PC-3 (cell line): Measurements from ENCODE around the gene GALNT15. TPM values are rescaled to one million over a fixed set of nuclear protein-coding genes. Genes with fewer than 3 reads are reported as not detected.

Experiments used
- ATAC-seq: fragments of 200-7000 bp; cut with Tn5 transposase; 2 replicates; pipeline ENCODE4 v1.9.1; 2020; ENCODE audit warnings: mild to moderate bottlenecking, moderate library complexity
- BruUV-seq: library from RNA; stranded (reverse); fragments of 400-500 nt; replicated peaks from 2 replicates; lab custom pipeline; 2021; lab: Mats Ljungman, UMichigan
- CTCF ChIA-PET: fragments of 300-600 bp; sonication (Branson Sonifier 250); formaldehyde crosslinking; loops from one replicate; lab custom pipeline; 2022; ENCODE audit warnings: antibody characterized with exemption; lab: Charles Lee
- POLR2A ChIA-PET: fragments of 300-600 bp; sonication (Branson Sonifier 250); formaldehyde crosslinking; loops from one replicate; lab custom pipeline; 2022; ENCODE audit warnings: antibody characterized with exemption; ENCODE audit not compliant: unreplicated experiment; lab: Charles Lee
- DNase-seq: peaks from one replicate; pipeline ENCODE4 v3.0.0-alpha.2; 2015
- H2AFZ ChIP-seq: fragments of 300-600 bp; sonication (generic); 2 replicates; pipeline ENCODE4 v1.6.0; 2016; ENCODE audit warnings: antibody characterized with exemption, low read length
- H3F3A ChIP-seq: fragments of 300-600 bp; sonication (generic); one replicate; pipeline ENCODE4 v1.6.0; 2017; ENCODE audit warnings: antibody characterized with exemption, low read length, control low read depth, mild to moderate bottlenecking; ENCODE audit not compliant: unreplicated experiment
- H3K27ac ChIP-seq: fragments of 300-600 bp; sonication (generic); 2 replicates; pipeline ENCODE4 v1.5.1; 2016; ENCODE audit warnings: mild to moderate bottlenecking, low read length
- H3K27me3 ChIP-seq: fragments of 300-600 bp; sonication (generic); 2 replicates; pipeline ENCODE4 v1.6.1; 2016; ENCODE audit warnings: low read length, mixed read lengths
- H3K36me3 ChIP-seq: fragments of 300-600 bp; sonication (generic); 2 replicates; pipeline ENCODE4 v1.6.1; 2016; ENCODE audit warnings: low read depth, mixed run types, low read length, mixed read lengths
- H3K4me1 ChIP-seq: fragments of 300-600 bp; sonication (generic); 2 replicates; pipeline ENCODE4 v1.5.1; 2016; ENCODE audit warnings: low read length; ENCODE audit not compliant: insufficient read depth
- H3K4me2 ChIP-seq: fragments of 300-600 bp; sonication (generic); 2 replicates; pipeline ENCODE4 v1.6.0; 2016; ENCODE audit warnings: low read length
- H3K4me3 ChIP-seq: fragments of 300-600 bp; sonication (generic); 2 replicates; pipeline ENCODE4 v1.5.1; 2016; ENCODE audit warnings: mild to moderate bottlenecking, low read length, mixed read lengths
- H3K79me2 ChIP-seq: fragments of 300-600 bp; sonication (generic); 2 replicates; pipeline ENCODE4 v1.6.1; 2017; ENCODE audit warnings: low read length, mixed read lengths
- H3K9ac ChIP-seq: fragments of 300-600 bp; sonication (generic); 2 replicates; pipeline ENCODE4 v1.6.0; 2016; ENCODE audit warnings: mild to moderate bottlenecking, low read length
- H3K9me2 ChIP-seq: fragments of 300-600 bp; sonication (generic); replicated peaks from 2 replicates; pipeline ENCODE4 v1.6.1; 2016; ENCODE audit warnings: mixed run types, low read length, mixed read lengths
- H3K9me3 ChIP-seq: fragments of 300-600 bp; sonication (generic); 2 replicates; pipeline ENCODE4 v1.6.1; 2016; ENCODE audit warnings: low read length, mixed read lengths
- H4K20me1 ChIP-seq: fragments of 300-600 bp; sonication (generic); 2 replicates; pipeline ENCODE4 v1.6.1; 2016; ENCODE audit warnings: low read length, mixed read lengths
- CTCF ChIP-seq: fragments of 300-600 bp; sonication (generic); conservative IDR thresholded peaks from 2 replicates; pipeline ENCODE4 v1.5.1; 2017; ENCODE audit warnings: antibody characterized with exemption, low read depth, mild to moderate bottlenecking, low read length
- EZH2 ChIP-seq: fragments of 300-600 bp; sonication (generic); IDR thresholded peaks from one replicate; pipeline ENCODE4 v1.6.1; 2017; ENCODE audit warnings: antibody characterized with exemption, mild to moderate bottlenecking, low read length; ENCODE audit not compliant: unreplicated experiment
- EZH2phosphoT487 ChIP-seq: fragments of 300-600 bp; sonication (generic); IDR thresholded peaks from 2 replicates; pipeline ENCODE4 v1.6.1; 2018; ENCODE audit warnings: mild to moderate bottlenecking, antibody characterized with exemption, low read length, borderline replicate concordance
- intact Hi-C: fragments of 100-400 bp; cut with micrococcal nuclease; formaldehyde crosslinking; loops from 2 replicates; pipeline ENCODE4 v1.9.0; 2023
- total RNA-seq: library from RNA; depleted of rRNA; stranded (reverse); fragments of >200 nt; gene quantifications from 2 replicates; pipeline ENCODE4 v1.2.3, GENCODE V29; 2014

Gene GALNT15
- total RNA-seq, 1 experiment from 2014 or later, result not detected

GRCh38 chr3:16211176-16211904, 36.9 kb downstream of the GALNT15 start:
- H4K20me1 ChIP-seq, result no peaks in the 10 kb centered on the region
- H3K27me3 ChIP-seq, result no peaks in the 10 kb centered on the region
- H3F3A ChIP-seq, result no peaks in the 10 kb centered on the region
- no peaks in the 10 kb centered on the region for H3K9me3 ChIP-seq
- H3K36me3 ChIP-seq, result no peaks in the 10 kb centered on the region
- H3K9ac ChIP-seq, result no peak overlapping the region
- no peaks in the 10 kb centered on the region for H3K4me1 ChIP-seq
- no peak overlapping the region for H3K4me3 ChIP-seq
- CTCF ChIA-PET, result no interaction called here
- no peaks in the 10 kb centered on the region for H3K9me2 ChIP-seq
- H2AFZ ChIP-seq, result no peak overlapping the region
- ATAC-seq, result no peak; the same call in 1 of the 2 replicates
- intact Hi-C loops, result no loop called here
- no peak for DNase-seq
- no peak overlapping the region for H3K27ac ChIP-seq
- no peaks in the 10 kb centered on the region for H3K79me2 ChIP-seq
- H3K4me2 ChIP-seq, result no peak overlapping the region
- TF ChIP-seq EZH2phosphoT487, result no peak
- no peak for TF ChIP-seq EZH2
- TF ChIP-seq CTCF, result no peak
- BruUV-seq, result no TSS peak
- POLR2A ChIA-PET, result no interaction called here

GRCh38 chr3:16214366-16214765, 39.9 kb downstream of the GALNT15 start:
- H3F3A ChIP-seq, result no peaks in the 10 kb centered on the region
- no peaks in the 10 kb centered on the region for H3K4me1 ChIP-seq
- CTCF ChIA-PET, result no interaction called here
- H3K27me3 ChIP-seq, result no peaks in the 10 kb centered on the region
- no peak overlapping the region for H3K27ac ChIP-seq
- no peak overlapping the region for H2AFZ ChIP-seq
- BruUV-seq, result no TSS peak
- H3K79me2 ChIP-seq, result no peaks in the 10 kb centered on the region
- no peak overlapping the region for H3K9ac ChIP-seq
- DNase-seq, result no peak
- no peak overlapping the region for H3K4me3 ChIP-seq
- intact Hi-C loops, result no loop called here
- POLR2A ChIA-PET, result no interaction called here
- H4K20me1 ChIP-seq, result no peaks in the 10 kb centered on the region
- H3K36me3 ChIP-seq, result no peaks in the 10 kb centered on the region
- H3K9me3 ChIP-seq, result no peaks in the 10 kb centered on the region
- no peak overlapping the region for H3K4me2 ChIP-seq
- no peaks in the 10 kb centered on the region for H3K9me2 ChIP-seq
- no peak for ATAC-seq
- no peak for TF ChIP-seq EZH2phosphoT487
- no peak for TF ChIP-seq CTCF
- no peak for TF ChIP-seq EZH2

- Histone ChIP-seq H3K27ac (no peak overlapping the region), H3K9me3 (no peaks in the 10 kb centered on the region), H3K9me2 (no peaks in the 10 kb centered on the region), H3F3A (no peaks in the 10 kb centered on the region), H3K9ac (no peak overlapping the region), H3K36me3 (no peaks in the 10 kb centered on the region), H2AFZ (no peak overlapping the region), H3K27me3 (no peaks in the 10 kb centered on the region), H4K20me1 (no peaks in the 10 kb centered on the region), H3K4me2 (no peak overlapping the region), H3K79me2 (no peaks in the 10 kb centered on the region), H3K4me3 (no peak overlapping the region), H3K4me1 (no peaks in the 10 kb centered on the region)
- BruUV-seq, result no TSS peak
- no peak for TF ChIP-seq CTCF
- intact Hi-C loops, result no loop called here
- ATAC-seq (no peak), DNase-seq (no peak)
- CTCF ChIA-PET, result interaction anchor here (0.6 kb wide), 1 partner anchor 85 kb away, joined by 3 read pairs; no protein-coding TSS in a partner anchor
- POLR2A ChIA-PET, result interaction anchor here (0.6 kb wide), 1 partner anchor 13 kb away, joined by 3 read pairs; no protein-coding TSS in a partner anchor
Measured at GRCh38 chr3:16216373-16216935, 42.0 kb downstream of the GALNT15 start.
